ENCODE measurements around the gene IFNAR2.
"Not testable (repeated sequence)": the region's sequence is repeated elsewhere in the genome, so short reads cannot be mapped to it uniquely, and the experiment has no call there.

The IFNAR2 gene

DNA sequence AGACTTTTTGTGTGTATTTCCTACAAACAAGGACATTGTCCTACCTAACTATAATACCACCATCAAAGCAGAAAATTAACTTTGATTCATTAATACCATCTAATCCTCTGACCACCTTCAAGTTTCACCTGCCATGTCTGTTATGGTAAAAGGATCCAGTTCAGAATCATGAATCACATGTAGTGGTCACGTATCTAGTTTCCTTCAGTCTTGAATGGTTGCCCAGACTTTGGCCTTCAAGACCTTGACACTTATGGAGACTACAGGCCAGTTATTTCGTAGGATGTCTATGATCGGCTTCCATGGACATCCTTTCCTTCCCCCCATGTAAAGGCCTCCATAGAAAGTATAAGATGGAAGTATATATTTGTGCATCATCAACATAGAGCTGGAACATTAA is 10.4 kb upstream of the IFNAR2 start:
- no peaks in the 10 kb centered on the region for H3K27me3 ChIP-seq (ENCODE audit: low read depth, low read length)
- no peaks in the 10 kb centered on the region for H3K36me3 ChIP-seq (ENCODE audit: control insufficient read depth in 1 of 2, insufficient read depth in 2 of 2, low read length in 2 of 2)
- no peak overlapping the region for H3K4me3 ChIP-seq (ENCODE audit: low read depth in 1 of 2, low read length in 2 of 2)
- H3K4me1 ChIP-seq (ENCODE audit: control insufficient read depth in 1 of 2, insufficient read depth in 2 of 2, low read length in 2 of 2): peaks cover 0 to 3% of the 10 kb centered on the region in 2 donors
- no peak overlapping the region for H3K27ac ChIP-seq (ENCODE audit: low read length)
- peaks cover 0 to 2% of the 10 kb centered on the region in 2 donors for H3K9me3 ChIP-seq (ENCODE audit: control insufficient read depth in 1 of 2, low read length in 2 of 2)

DNA sequence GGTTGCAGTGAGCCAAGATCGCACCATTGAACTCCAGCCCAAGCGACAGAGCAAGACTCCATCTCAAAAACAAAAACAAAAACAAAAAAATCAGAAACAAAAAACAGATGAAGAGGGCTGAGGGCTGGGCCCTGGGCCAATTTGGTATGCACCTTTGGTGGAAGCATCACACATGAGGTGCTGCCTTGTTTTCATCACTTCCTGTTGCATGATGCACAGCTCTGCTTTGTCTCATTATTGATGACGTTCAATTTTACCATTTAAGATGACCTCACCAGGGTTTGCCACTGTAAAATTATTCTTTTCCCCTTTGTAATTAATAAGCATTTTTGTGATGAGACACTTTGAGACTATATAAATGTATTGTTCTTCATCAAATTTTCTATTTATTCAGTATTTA is 9.8 kb upstream of the IFNAR2 start:
- Histone ChIP-seq H3K27ac (ENCODE audit: low read length) (no peak overlapping the region), H3K4me1 (ENCODE audit: control insufficient read depth in 1 of 2, insufficient read depth in 2 of 2, low read length in 2 of 2) (no peaks in the 10 kb centered on the region), H3K36me3 (ENCODE audit: control insufficient read depth in 1 of 2, insufficient read depth in 2 of 2, low read length in 2 of 2) (no peaks in the 10 kb centered on the region), H3K9me3 (ENCODE audit: control insufficient read depth in 1 of 2, low read length in 2 of 2) (peaks cover 0 to 2% of the 10 kb centered on the region in 2 donors), H3K27me3 (ENCODE audit: low read depth, low read length) (no peaks in the 10 kb centered on the region), H3K4me3 (ENCODE audit: low read depth in 1 of 2, low read length in 2 of 2) (no peak overlapping the region)

DNA sequence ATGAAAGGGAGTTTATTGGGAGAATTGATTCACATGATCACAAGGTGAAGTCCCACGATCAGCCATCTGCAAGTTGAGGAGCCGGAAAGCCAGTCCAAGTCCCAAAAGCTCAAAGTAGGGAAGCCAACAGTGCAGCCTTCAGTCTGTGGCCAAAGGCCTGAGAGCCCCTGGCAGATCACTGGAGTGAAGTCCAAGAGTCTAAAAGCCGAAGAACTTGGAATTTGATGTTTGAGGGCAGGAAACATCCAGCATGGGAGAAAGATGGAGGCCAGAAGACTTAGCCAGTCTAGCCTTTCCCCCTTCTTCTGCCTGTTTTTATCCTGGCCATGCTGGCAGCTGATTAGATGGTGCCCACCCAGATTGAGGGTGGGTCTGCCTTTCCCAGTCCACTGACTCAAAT is 4.4 kb upstream of the IFNAR2 start:
- H3K4me1 ChIP-seq (ENCODE audit: control insufficient read depth in 1 of 2, insufficient read depth in 2 of 2, low read length in 2 of 2); H3K36me3 ChIP-seq (ENCODE audit: control insufficient read depth in 1 of 2, insufficient read depth in 2 of 2, low read length in 2 of 2); H3K27ac ChIP-seq (ENCODE audit: low read length); H3K4me3 ChIP-seq (ENCODE audit: low read depth in 1 of 2, low read length in 2 of 2); H3K27me3 ChIP-seq (ENCODE audit: low read depth, low read length); H3K9me3 ChIP-seq (ENCODE audit: control insufficient read depth in 1 of 2, low read length in 2 of 2): not testable (repeated sequence)

DNA sequence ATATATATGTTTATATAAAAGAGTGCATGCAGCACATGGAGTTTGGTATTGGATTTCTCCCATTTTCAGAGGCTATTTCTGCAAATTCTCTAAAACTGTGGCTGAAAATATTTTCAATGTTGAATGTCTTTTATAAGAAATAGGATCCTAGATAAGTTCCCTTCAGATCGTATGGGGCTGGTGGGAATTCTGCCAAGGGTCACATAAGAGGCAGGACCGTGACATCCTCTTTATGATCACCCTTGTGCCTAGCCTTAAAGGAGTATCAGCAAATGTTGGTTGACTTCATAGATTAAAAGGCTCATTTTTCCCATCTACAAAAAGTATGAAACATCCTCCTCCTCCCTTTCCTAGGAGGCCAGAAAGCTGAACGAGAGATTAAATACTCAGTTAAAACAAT is 1.3 kb upstream of the IFNAR2 start:
- peaks cover 0 to 4% of the 10 kb centered on the region in 2 donors for H3K36me3 ChIP-seq (ENCODE audit: control insufficient read depth in 1 of 2, insufficient read depth in 2 of 2, low read length in 2 of 2)
- H3K27me3 ChIP-seq (ENCODE audit: low read depth, low read length): no peaks in the 10 kb centered on the region
- H3K4me1 ChIP-seq (ENCODE audit: control insufficient read depth in 1 of 2, insufficient read depth in 2 of 2, low read length in 2 of 2): peaks cover 0 to 15% of the 10 kb centered on the region in 2 donors
- H3K9me3 ChIP-seq (ENCODE audit: control insufficient read depth in 1 of 2, low read length in 2 of 2): no peaks in the 10 kb centered on the region
- H3K4me3 ChIP-seq (ENCODE audit: low read depth in 1 of 2, low read length in 2 of 2): no peak overlapping the region
- H3K27ac ChIP-seq (ENCODE audit: low read length): no peak overlapping the region

DNA sequence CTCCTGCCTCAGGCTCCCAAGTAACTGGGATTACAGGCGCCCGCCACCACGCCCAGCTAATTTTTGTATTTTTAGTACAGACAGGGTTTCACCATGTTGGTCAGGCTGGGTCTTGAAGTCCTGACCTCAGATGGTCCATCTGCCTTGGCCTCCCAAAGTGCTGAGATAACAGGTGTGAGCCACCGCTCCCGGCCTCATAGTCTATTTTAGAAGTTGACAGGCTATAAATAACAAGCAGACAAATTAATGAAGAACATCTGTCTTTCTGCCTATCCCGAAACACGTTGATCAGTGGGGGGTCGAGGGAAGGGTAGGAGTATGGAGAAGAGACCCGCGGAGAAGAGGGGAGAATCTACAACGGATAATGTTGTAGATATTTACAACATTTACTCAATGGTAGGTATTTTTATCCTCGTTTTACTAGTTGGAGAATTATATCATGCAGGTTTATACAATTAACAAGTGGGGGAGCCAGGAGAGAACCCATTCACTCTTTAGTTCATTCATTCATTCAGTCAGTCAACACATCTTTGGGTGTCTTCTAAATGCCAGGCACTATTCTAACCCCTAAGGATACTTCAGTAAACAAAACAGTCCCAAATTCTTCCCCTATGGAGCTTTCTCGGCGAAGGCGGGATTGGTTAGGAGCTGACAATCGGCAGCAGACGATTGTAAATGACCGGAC is 497 bp upstream of the IFNAR2 start:
- Histone ChIP-seq H3K4me1 (ENCODE audit: control insufficient read depth in 1 of 2, insufficient read depth in 2 of 2, low read length in 2 of 2) (peaks cover 0 to 15% of the 10 kb centered on the region in 2 donors), H3K36me3 (ENCODE audit: control insufficient read depth in 1 of 2, insufficient read depth in 2 of 2, low read length in 2 of 2) (peaks cover 0 to 4% of the 10 kb centered on the region in 2 donors), H3K4me3 (ENCODE audit: low read depth in 1 of 2, low read length in 2 of 2) (peak overlapping the region; percentile 67 to 93), H3K27ac (ENCODE audit: low read length) (peak overlapping the region; percentile 66), H3K27me3 (ENCODE audit: low read depth, low read length) (no peaks in the 10 kb centered on the region), H3K9me3 (ENCODE audit: control insufficient read depth in 1 of 2, low read length in 2 of 2) (no peaks in the 10 kb centered on the region)

DNA sequence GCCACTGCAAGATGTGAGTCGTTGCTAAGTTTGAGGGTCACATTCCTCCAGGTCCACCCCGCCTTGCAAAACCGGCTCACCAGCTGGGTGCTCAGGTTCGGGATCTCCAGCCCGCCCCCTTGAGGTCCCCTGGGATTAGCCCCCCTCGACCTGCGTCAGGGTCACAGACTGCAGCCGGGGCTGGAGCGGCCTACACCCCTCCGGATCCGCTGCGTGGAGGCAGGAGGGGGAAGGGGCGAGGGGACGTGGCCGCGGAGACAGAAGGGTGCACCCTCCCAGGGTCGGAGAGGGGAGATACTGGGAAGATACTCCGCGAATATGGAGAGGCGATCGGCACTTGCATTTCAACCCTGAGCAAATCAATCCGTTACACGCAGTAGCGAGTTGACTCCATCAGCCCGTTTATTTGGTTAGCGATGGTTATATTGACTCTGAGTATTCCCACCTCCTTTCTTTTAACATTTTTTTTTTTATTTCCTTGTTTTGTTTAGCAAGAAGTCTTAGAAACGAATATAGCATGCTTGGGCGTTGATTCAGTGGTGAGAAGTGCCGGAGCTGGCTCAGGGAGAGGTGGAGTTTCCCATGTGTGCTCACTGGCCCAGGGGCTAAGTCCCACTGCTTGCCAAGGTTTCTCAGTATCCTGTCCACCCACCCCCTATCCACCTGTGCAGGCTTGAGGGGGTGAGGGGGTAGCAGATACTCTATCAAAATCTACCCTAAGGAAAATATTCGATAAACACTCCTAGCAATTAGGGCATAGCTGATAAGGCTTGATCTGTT is 997 bp downstream of the IFNAR2 start:
- peak overlapping the region; percentile 84 for H3K27ac ChIP-seq (ENCODE audit: low read length)
- peaks cover 0 to 4% of the 10 kb centered on the region in 2 donors for H3K36me3 ChIP-seq (ENCODE audit: control insufficient read depth in 1 of 2, insufficient read depth in 2 of 2, low read length in 2 of 2)
- H3K27me3 ChIP-seq (ENCODE audit: low read depth, low read length): no peaks in the 10 kb centered on the region
- peaks cover 0 to 15% of the 10 kb centered on the region in 2 donors for H3K4me1 ChIP-seq (ENCODE audit: control insufficient read depth in 1 of 2, insufficient read depth in 2 of 2, low read length in 2 of 2)
- no peaks in the 10 kb centered on the region for H3K9me3 ChIP-seq (ENCODE audit: control insufficient read depth in 1 of 2, low read length in 2 of 2)
- H3K4me3 ChIP-seq (ENCODE audit: low read depth in 1 of 2, low read length in 2 of 2): peak overlapping the region; percentile 78 to 93

DNA sequence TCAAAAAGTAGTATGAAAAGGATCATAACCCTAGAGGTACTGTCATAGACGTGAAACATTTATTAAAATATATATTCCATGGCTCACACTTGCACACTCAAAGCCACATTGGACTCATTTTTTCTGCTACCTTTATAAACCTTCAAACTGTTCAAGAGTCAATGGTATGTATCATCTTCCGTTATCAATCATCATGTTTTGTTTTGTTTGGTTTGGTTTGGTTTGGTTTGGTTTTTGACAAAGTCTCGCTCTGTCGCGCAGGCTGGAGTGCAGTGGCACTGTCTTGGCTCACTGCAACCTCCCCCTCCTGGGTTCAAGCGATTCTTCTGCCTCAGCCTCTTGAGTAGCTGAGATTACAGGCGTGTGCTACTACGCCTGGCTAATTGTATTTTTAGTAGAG is 1.8 kb downstream of the IFNAR2 start:
- peaks cover 0 to 18% of the 10 kb centered on the region in 2 donors for H3K4me1 ChIP-seq (ENCODE audit: control insufficient read depth in 1 of 2, insufficient read depth in 2 of 2, low read length in 2 of 2)
- H3K4me3 ChIP-seq (ENCODE audit: low read depth in 1 of 2, low read length in 2 of 2): peak overlapping the region; percentile 78 to 93
- H3K36me3 ChIP-seq (ENCODE audit: control insufficient read depth in 1 of 2, insufficient read depth in 2 of 2, low read length in 2 of 2): peaks cover 0 to 4% of the 10 kb centered on the region in 2 donors
- H3K9me3 ChIP-seq (ENCODE audit: control insufficient read depth in 1 of 2, low read length in 2 of 2): no peaks in the 10 kb centered on the region
- H3K27me3 ChIP-seq (ENCODE audit: low read depth, low read length): no peaks in the 10 kb centered on the region
- H3K27ac ChIP-seq (ENCODE audit: low read length): peak overlapping the region; percentile 84

DNA sequence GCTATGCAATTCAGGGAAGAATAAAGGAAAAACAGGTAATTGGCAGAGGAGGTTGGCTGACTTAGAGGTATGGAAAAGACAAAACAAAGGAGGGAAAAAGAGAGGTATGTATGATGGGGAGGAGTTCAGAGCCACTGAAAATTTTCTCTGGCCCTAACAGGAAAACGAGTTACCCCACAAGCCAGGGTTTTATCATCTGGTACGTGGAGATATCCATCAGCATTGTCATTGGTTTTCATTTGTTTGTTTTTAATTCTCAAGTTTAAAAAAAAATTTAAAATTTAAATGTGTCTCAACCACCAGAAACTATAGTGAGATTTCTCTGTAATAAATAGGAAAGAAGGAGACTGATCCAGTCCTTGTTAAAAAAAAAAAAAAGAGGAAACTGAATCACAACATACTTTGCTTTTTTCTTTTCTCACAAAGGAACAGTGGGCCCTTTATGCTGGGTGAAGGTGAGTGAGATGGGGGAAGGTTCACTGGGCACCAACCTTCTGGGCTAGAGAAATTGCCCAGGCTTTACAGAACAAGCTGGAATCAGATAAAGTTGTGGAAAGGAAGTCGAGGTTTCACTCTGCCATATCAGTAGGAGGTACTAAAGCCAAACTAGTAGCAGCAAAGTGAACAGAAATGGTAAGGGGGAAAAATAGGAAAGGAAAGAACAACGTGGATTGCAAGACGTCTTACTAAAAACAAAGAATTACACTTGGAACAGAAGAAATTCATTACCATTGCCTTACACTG is 2.7 kb downstream of the IFNAR2 start:
- Histone ChIP-seq H3K9me3 (ENCODE audit: control insufficient read depth in 1 of 2, low read length in 2 of 2) (no peaks in the 10 kb centered on the region), H3K27ac (ENCODE audit: low read length) (peak overlapping the region; percentile 42), H3K4me3 (ENCODE audit: low read depth in 1 of 2, low read length in 2 of 2) (peak overlapping the region; percentile 16 to 93), H3K27me3 (ENCODE audit: low read depth, low read length) (no peaks in the 10 kb centered on the region), H3K36me3 (ENCODE audit: control insufficient read depth in 1 of 2, insufficient read depth in 2 of 2, low read length in 2 of 2) (peaks cover 0 to 4% of the 10 kb centered on the region in 2 donors), H3K4me1 (ENCODE audit: control insufficient read depth in 1 of 2, insufficient read depth in 2 of 2, low read length in 2 of 2) (peaks cover 0 to 20% of the 10 kb centered on the region in 2 donors)

DNA sequence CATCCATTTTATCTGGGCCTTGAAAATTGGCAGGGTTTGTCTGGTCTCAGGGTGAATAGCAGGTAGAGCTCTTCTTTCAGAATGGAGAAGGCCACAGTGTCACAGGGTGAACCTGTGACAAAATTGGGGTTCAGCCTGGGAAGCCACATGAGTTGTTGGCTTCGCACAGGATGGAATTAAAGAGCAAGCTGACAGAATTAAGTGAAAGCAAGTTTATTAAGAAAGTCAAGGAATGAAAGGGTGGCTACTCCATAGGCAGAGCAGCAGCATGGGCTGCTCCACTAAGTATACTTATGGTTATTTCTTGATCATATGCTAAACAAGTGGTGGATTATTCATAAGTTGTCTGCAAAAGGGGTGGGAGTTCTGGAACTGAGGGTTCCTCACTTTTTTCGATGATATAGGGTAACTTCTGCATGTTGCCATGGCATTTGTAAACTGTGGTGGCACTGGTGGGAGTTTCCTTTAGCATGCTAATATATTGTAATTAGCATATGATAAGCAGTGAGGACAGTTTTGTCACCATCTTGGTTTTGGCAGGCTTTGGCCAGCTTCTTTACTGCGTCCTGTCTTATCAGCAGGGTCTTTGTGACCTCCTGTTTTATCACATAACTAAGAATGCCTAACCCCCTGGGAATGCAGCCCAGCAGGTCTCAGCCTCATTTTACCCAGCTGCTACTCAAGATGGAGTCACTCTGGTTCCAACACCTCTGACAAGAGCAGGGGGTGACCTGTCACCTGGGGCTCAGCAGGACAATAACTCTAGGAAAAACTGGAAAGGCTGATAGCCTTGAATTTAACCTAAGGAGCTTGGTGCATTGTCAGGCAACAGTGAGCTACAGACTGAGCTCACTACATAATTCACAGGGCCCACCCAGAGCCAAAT is 5.1 kb downstream of the IFNAR2 start:
- Histone ChIP-seq H3K27me3 (ENCODE audit: low read depth, low read length) (no peaks in the 10 kb centered on the region), H3K36me3 (ENCODE audit: control insufficient read depth in 1 of 2, insufficient read depth in 2 of 2, low read length in 2 of 2) (peaks cover 0 to 3% of the 10 kb centered on the region in 2 donors), H3K9me3 (ENCODE audit: control insufficient read depth in 1 of 2, low read length in 2 of 2) (no peaks in the 10 kb centered on the region), H3K27ac (ENCODE audit: low read length) (no peak overlapping the region), H3K4me1 (ENCODE audit: control insufficient read depth in 1 of 2, insufficient read depth in 2 of 2, low read length in 2 of 2) (peaks cover 0 to 16% of the 10 kb centered on the region in 2 donors), H3K4me3 (ENCODE audit: low read depth in 1 of 2, low read length in 2 of 2) (no peak overlapping the region)

DNA sequence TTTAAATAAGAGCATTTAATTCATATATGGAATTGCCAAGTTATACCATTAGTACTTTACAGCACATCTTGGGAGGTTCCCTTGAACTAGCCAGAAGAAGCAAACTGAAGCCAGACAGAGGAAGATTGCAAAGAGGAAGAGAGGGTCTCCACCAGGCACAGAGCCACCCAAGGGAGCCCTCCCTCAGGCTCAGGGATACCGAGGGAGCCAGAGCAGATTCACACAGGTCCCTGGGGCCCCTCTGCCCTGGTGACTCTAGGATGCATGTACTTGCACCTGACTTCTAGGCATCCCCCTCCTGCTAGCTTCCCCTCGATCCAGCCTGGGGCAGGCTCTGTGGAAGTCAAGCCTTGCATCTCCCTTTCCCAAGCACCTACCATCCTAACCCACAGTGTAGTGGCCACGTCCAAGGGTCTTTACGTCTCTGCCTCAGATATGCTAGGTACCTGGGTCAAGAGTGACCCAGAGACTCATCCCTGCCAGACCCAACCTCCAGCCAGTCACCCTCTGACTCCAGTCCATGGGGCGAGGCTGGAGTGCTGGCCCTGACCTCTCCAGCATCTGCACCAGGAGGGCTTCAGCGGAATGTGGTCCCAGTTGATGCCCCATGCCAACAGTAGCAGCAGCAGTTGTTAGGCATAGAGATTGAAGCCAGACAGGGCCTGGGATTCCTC is 6.4 kb downstream of the IFNAR2 start:
- Histone ChIP-seq H3K9me3 (ENCODE audit: control insufficient read depth in 1 of 2, low read length in 2 of 2) (no peaks in the 10 kb centered on the region), H3K27me3 (ENCODE audit: low read depth, low read length) (no peaks in the 10 kb centered on the region), H3K4me3 (ENCODE audit: low read depth in 1 of 2, low read length in 2 of 2) (no peak overlapping the region), H3K27ac (ENCODE audit: low read length) (no peak overlapping the region), H3K36me3 (ENCODE audit: control insufficient read depth in 1 of 2, insufficient read depth in 2 of 2, low read length in 2 of 2) (no peaks in the 10 kb centered on the region), H3K4me1 (ENCODE audit: control insufficient read depth in 1 of 2, insufficient read depth in 2 of 2, low read length in 2 of 2) (peaks cover 0 to 18% of the 10 kb centered on the region in 2 donors)
